OCI-LY7 (cell line): Measurements from ENCODE around the gene FDXR. TPM values are rescaled to one million over a fixed set of nuclear protein-coding genes. Genes with fewer than 3 reads are reported as not detected.

ENCODE experiments used
- BruUV-seq: library from RNA; stranded (reverse); fragments of 400-500 nt; replicated peaks from 2 replicates; lab custom pipeline; 2021; lab: Mats Ljungman, UMichigan
- CTCF ChIA-PET: fragments of 300-600 bp; sonication (Branson Sonifier 250); formaldehyde crosslinking; loops from one replicate; lab custom pipeline; 2022; ENCODE audit warnings: antibody characterized with exemption; ENCODE audit not compliant: unreplicated experiment; lab: Charles Lee
- POLR2A ChIA-PET: fragments of 300-600 bp; sonication (Branson Sonifier 250); formaldehyde crosslinking; loops from one replicate; lab custom pipeline; 2022; ENCODE audit warnings: antibody characterized with exemption; lab: Charles Lee
- DNase-seq: peaks from one replicate; pipeline ENCODE4 v3.0.0-alpha.2; 2015; ENCODE audit warnings: low spot score
- H2AFZ ChIP-seq: fragments of 200-600 bp; sonication (generic), shearing (Covaris generic); 2 replicates; pipeline ENCODE4 v1.6.1; 2014; ENCODE audit warnings: mild to moderate bottlenecking, antibody characterized with exemption, low read length, moderate library complexity
- H3K27ac ChIP-seq: fragments of 200-600 bp; sonication (generic); 2 replicates; pipeline ENCODE4 v1.5.1; 2014; ENCODE audit warnings: mixed run types, low read depth, mild to moderate bottlenecking, moderate library complexity, low read length, inconsistent platforms; ENCODE audit not compliant: poor library complexity, severe bottlenecking
- H3K36me3 ChIP-seq: fragments of 200-600 bp; sonication (generic); 2 replicates; pipeline ENCODE4 v1.6.1; 2014; ENCODE audit warnings: mild to moderate bottlenecking, antibody characterized with exemption, low read length, moderate library complexity, mixed read lengths; ENCODE audit not compliant: insufficient read depth
- H3K4me1 ChIP-seq: fragments of 200-600 bp; sonication (generic); 2 replicates; pipeline ENCODE4 v1.5.1; 2014; ENCODE audit warnings: mild to moderate bottlenecking, low read length; ENCODE audit not compliant: insufficient read depth, poor library complexity, severe bottlenecking
- H3K4me2 ChIP-seq: fragments of 200-600 bp; sonication (generic); 2 replicates; pipeline ENCODE4 v1.6.1; 2014; ENCODE audit warnings: mild to moderate bottlenecking, low read length
- H3K4me3 ChIP-seq: fragments of 200-600 bp; sonication (generic); 2 replicates; pipeline ENCODE4 v1.5.1; 2014; ENCODE audit warnings: mild to moderate bottlenecking, low read depth, low read length; ENCODE audit not compliant: poor library complexity, severe bottlenecking
- H3K79me2 ChIP-seq: fragments of 200-600 bp; sonication (generic); 2 replicates; pipeline ENCODE4 v1.6.1; 2016; ENCODE audit warnings: low read depth, mild to moderate bottlenecking, low read length, moderate library complexity, mixed read lengths; ENCODE audit not compliant: insufficient read depth
- H3K9me2 ChIP-seq: fragments of 200-600 bp; sonication (generic); 2 replicates; pipeline ENCODE4 v1.6.1; 2016; ENCODE audit warnings: mild to moderate bottlenecking, low read length, mixed read lengths; ENCODE audit not compliant: insufficient read depth
- H3K9me3 ChIP-seq: fragments of 200-600 bp; sonication (generic); 2 replicates; pipeline ENCODE4 v1.6.1; 2014; ENCODE audit warnings: mild to moderate bottlenecking, mixed run types, low read length, mixed read lengths
- H4K20me1 ChIP-seq: fragments of 200-600 bp; sonication (generic); 2 replicates; pipeline ENCODE4 v1.6.1; 2014; ENCODE audit warnings: mild to moderate bottlenecking, antibody characterized with exemption, low read length, moderate library complexity, mixed read lengths; ENCODE audit not compliant: insufficient read depth
- CTCF ChIP-seq: fragments of 200-600 bp; sonication (generic); conservative IDR thresholded peaks from 2 replicates; pipeline ENCODE4 v1.5.1; 2014; ENCODE audit warnings: mild to moderate bottlenecking, antibody characterized with exemption, low read length, moderate library complexity, mixed read lengths
- EZH2phosphoT487 ChIP-seq: fragments of 200-600 bp; sonication (generic); IDR thresholded peaks from 2 replicates; pipeline ENCODE4 v1.6.1; 2018; ENCODE audit warnings: low read depth, borderline replicate concordance, mild to moderate bottlenecking, mixed run types, antibody characterized with exemption, low read length, moderate library complexity, mixed read lengths
- intact Hi-C: fragments of 100-400 bp; cut with micrococcal nuclease; formaldehyde crosslinking; loops from one replicate; pipeline ENCODE4 v1.10.0; 2022; ENCODE audit not compliant: unreplicated experiment
- total RNA-seq, 2 experiments: library from RNA; depleted of rRNA in 1 of 2; stranded (reverse); fragments of >200 nt in 1 of 2; shearing (Covaris generic) in 1 of 2; gene quantifications; 2 replicates each; pipeline ENCODE4 v1.2.3, GENCODE V29; 2014 to 2022

FDXR gene
- total RNA-seq, 2 experiments from 2014 or later: 12.2 to 18.3 TPM

DNA sequence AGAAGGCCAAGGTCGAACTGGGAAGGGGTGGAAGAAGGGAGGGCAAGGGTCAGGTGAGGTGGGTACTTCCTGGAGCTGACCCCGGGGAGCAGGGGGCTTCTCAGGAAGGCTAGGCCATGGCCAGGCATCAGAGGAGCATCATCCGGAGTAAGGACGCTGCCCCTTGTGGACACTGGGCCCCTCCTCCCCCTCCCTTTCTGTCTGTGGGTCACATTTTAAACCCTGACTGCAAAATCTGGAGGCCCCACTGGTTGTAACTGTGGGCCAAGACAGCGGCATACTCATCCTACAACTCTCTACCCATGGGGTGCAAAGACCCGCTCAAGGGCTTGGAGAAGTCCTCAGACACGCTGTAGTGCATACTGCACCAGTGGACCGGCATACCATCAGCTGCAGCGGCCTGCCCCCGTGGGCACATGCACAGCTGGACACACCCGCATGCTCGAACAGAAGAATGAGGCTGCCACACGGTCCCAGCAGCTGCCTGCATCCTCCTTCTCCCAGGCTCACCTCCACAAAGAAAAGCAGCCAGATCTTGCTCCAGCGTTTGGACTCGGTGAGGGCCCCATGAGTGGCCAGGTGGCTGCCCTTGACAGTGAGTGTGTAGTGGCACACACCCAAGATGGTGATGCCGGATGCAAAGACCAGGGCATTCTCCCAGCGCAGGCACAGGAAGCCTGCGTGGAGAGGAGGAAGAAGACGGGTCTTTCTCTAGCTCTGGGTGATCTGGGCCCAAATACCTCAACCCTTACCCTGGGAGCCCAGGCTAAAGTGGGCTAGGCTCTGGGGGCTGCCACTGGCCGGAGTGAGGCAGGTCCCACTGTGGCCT is 19.4 kb upstream of the FDXR start:
- H3K9me2 ChIP-seq: no peaks in the 10 kb centered on the region
- no peaks in the 10 kb centered on the region for H3K36me3 ChIP-seq
- BruUV-seq: no TSS peak
- H3K4me2 ChIP-seq: no peak overlapping the region
- no peak for DNase-seq
- H3K79me2 ChIP-seq: no peaks in the 10 kb centered on the region
- no peak overlapping the region for H3K27ac ChIP-seq
- no peak overlapping the region for H2AFZ ChIP-seq
- intact Hi-C loops: no loop called here
- no peaks in the 10 kb centered on the region for H4K20me1 ChIP-seq
- CTCF ChIA-PET: no interaction called here
- H3K4me3 ChIP-seq: no peak overlapping the region
- H3K9me3 ChIP-seq: no peaks in the 10 kb centered on the region
- POLR2A ChIA-PET: no interaction called here
- no peaks in the 10 kb centered on the region for H3K4me1 ChIP-seq
- no peak for TF ChIP-seq CTCF

GRCh38 chr17:74890554-74890953 is 17.8 kb upstream of the FDXR start:
- no peak for DNase-seq
- Histone ChIP-seq H4K20me1 (no peaks in the 10 kb centered on the region), H3K9me3 (no peaks in the 10 kb centered on the region), H3K36me3 (no peaks in the 10 kb centered on the region), H3K4me2 (no peak overlapping the region), H3K79me2 (no peaks in the 10 kb centered on the region), H3K27ac (no peak overlapping the region), H3K4me3 (no peak overlapping the region), H3K4me1 (no peaks in the 10 kb centered on the region), H2AFZ (no peak overlapping the region), H3K9me2 (no peaks in the 10 kb centered on the region)
- intact Hi-C loops: no loop called here
- BruUV-seq: no TSS peak
- ChIA-PET POLR2A (interaction anchor here (0.6 to 1.8 kb wide), 3 partner anchors 10 to 17 kb away, joined by 3 to 6 read pairs (median 3); partner anchors contain the start of gene FDXR), CTCF (no interaction called here)
- no peak for TF ChIP-seq CTCF
- TF ChIP-seq EZH2phosphoT487: no peak

DNA sequence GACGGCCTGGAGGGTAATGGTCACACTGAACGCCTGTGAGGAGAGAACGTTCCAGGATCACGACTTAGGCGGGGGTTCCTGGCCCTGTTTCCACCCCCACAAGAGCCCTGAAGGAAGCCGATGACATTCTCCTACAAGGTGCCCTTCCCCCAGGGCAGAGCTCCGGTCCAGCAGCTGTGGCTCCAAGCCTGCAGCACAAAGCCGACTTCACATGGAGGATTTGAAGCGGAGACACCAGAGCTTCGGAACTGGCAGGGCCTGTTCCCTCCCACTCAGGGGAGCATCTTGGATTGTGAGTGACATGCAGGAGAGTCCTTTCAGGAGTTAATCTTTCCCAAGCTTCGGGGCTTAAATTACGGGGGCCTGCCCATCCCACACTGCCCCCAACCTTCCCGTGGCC is 15.7 kb upstream of the FDXR start:
- H3K9me3 ChIP-seq: no peaks in the 10 kb centered on the region
- no peak overlapping the region for H3K4me3 ChIP-seq
- no peaks in the 10 kb centered on the region for H3K79me2 ChIP-seq
- CTCF ChIA-PET: no interaction called here
- H3K36me3 ChIP-seq: no peaks in the 10 kb centered on the region
- BruUV-seq: no TSS peak
- no peak overlapping the region for H3K27ac ChIP-seq
- no peaks in the 10 kb centered on the region for H3K9me2 ChIP-seq
- no peak overlapping the region for H2AFZ ChIP-seq
- H3K4me2 ChIP-seq: no peak overlapping the region
- POLR2A ChIA-PET: interaction anchor here (0.5 to 1.8 kb wide), 2 partner anchors 14 to 1663 kb away, joined by 4 to 6 read pairs; no protein-coding TSS in a partner anchor
- H4K20me1 ChIP-seq: no peaks in the 10 kb centered on the region
- no peaks in the 10 kb centered on the region for H3K4me1 ChIP-seq
- TF ChIP-seq CTCF (no peak), EZH2phosphoT487 (no peak)
- intact Hi-C loops: no loop called here
- no peak for DNase-seq
